Testis (tissue), 2 donors: ENCODE data around the gene SSBP2.

Experiments used
- CTCF ChIP-seq, 3 experiments: fragments of 450-650 bp in 2 of 3; fragments of 200-600 bp in 1 of 3; sonication (generic) in 1 of 3; IDR thresholded peaks; one replicate each; pipeline ENCODE4 v1.5.1; 2016 to 2019; ENCODE audit warnings: antibody characterized with exemption in 3 of 3, mild to moderate bottlenecking in 2 of 3, moderate library complexity in 1 of 3
- POLR2A ChIP-seq: fragments of 450-650 bp; IDR thresholded peaks from one replicate; pipeline ENCODE4 v1.6.1; 2017; ENCODE audit warnings: antibody characterized with exemption, mild to moderate bottlenecking, moderate library complexity

- TF ChIP-seq CTCF (IDR thresholded peaks at IDR 0.05) (no peak), POLR2A (no peak)
These were observed 37.4 kb upstream of the SSBP2 start for GRCh38 chr5:81788329-81788728.
